Fibroblast of villous mesenchyme (primary cell): ENCODE data around the gene NDUFA5. TPM values are rescaled to one million over a fixed set of nuclear protein-coding genes. Genes with fewer than 3 reads are reported as not detected.

ENCODE experiments used
- DNase-seq: peaks from one replicate; pipeline ENCODE4 v3.0.0-alpha.2; 2010; ENCODE audit warnings: low read depth
- H3K4me3 ChIP-seq: 2 replicates; pipeline ENCODE4 v1.5.1; 2011; ENCODE audit warnings: low read depth, mild to moderate bottlenecking, low read length
- total RNA-seq: library from RNA; depleted of rRNA; stranded (reverse); fragments of >200 nt; gene quantifications from 2 replicates; pipeline ENCODE4 v1.2.3, GENCODE V29; 2012
- TF ChIP-seq, protein P1 (sequence below): IDR thresholded peaks from 2 replicates; pipeline ENCODE4 v1.5.1; 2012; ENCODE audit warnings: low read depth, mild to moderate bottlenecking, low read length; ENCODE audit not compliant: insufficient read depth

The NDUFA5 gene
- 28.0 and 43.2 TPM in 2 replicates for total RNA-seq

GRCh38 chr7:123557398-123558288, at the start of gene NDUFA5:
Gene NDUFA5 (minus strand): TSS chr7:123557818. CDS start chr7:123557795, 23 bp downstream.
- DNase-seq = peak; percentile 99
- H3K4me3 ChIP-seq = peak within 1 kb of the TSS; percentile 75
- TF ChIP-seq, protein P1, sequence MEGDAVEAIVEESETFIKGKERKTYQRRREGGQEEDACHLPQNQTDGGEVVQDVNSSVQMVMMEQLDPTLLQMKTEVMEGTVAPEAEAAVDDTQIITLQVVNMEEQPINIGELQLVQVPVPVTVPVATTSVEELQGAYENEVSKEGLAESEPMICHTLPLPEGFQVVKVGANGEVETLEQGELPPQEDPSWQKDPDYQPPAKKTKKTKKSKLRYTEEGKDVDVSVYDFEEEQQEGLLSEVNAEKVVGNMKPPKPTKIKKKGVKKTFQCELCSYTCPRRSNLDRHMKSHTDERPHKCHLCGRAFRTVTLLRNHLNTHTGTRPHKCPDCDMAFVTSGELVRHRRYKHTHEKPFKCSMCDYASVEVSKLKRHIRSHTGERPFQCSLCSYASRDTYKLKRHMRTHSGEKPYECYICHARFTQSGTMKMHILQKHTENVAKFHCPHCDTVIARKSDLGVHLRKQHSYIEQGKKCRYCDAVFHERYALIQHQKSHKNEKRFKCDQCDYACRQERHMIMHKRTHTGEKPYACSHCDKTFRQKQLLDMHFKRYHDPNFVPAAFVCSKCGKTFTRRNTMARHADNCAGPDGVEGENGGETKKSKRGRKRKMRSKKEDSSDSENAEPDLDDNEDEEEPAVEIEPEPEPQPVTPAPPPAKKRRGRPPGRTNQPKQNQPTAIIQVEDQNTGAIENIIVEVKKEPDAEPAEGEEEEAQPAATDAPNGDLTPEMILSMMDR = no peak

- TF ChIP-seq, protein P1 = no peak
- H3K4me3 ChIP-seq = no peak overlapping the region
Measured at GRCh38 chr7:123604739-123605138, 47.1 kb upstream of the NDUFA5 start.

GRCh38 chr7:123602648-123603047, 45.0 kb upstream of the NDUFA5 start:
- TF ChIP-seq, protein P1 = no peak

More at GRCh38 chr7:123604739-123605138, 47.1 kb upstream of the NDUFA5 start:
- DNase-seq = no peak

GRCh38 chr7:123601530-123601929, 43.9 kb upstream of the NDUFA5 start, which contains the start of gene ASB15:
Gene ASB15 (plus strand): TSS chr7:123601821. CDS start chr7:123614503, 12,682 bp downstream.
- TF ChIP-seq, protein P1 = no peak

More at GRCh38 chr7:123602648-123603047, 45.0 kb upstream of the NDUFA5 start:
- no peak for DNase-seq
- H3K4me3 ChIP-seq = no peak overlapping the region

DNA sequence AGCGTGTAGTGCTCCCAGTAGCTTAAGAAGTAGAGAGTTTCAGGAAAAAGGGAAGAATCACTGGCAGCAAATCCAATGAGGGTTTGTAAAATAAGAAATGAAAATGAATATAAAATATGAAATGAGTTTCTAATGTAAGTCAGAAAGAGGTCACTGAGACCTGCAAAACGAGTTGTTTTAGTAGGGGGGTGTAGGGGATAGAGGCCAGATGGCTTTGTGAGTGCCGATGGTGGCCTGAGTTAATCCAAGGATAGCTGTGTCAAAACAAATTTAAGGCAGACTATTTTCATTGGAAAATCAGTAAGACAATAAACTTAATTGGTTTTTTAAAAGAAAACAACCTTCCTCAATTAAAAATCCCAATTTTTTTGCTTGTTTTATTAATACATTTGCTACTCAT, 43.3 kb upstream of the NDUFA5 start:
- no peak for DNase-seq
- H3K4me3 ChIP-seq = no peak overlapping the region
- TF ChIP-seq, protein P1 = no peak

More at GRCh38 chr7:123601530-123601929, 43.9 kb upstream of the NDUFA5 start, which contains the start of gene ASB15:
- no peak for DNase-seq
- no peak within 1 kb of the TSS for H3K4me3 ChIP-seq

- H3K4me3 ChIP-seq = no peak overlapping the region
- TF ChIP-seq, protein P1 = no peak
- no peak for DNase-seq
Measured at GRCh38 chr7:123599766-123600165, 42.1 kb upstream of the NDUFA5 start.
